ENCODE results near the gene TTC34. TPM values are rescaled to one million over a fixed set of nuclear protein-coding genes. Genes with fewer than 3 reads are reported as not detected.

The TTC34 gene
- total and polyA plus RNA-seq, 9 of the 15 experiments (the other 6 are each of a cell fraction or from before 2014, with no cell fraction given) = 0.03 to 0.38 (median 0.05) TPM; not detected in 2

- TF ChIP-seq HNRNPLL (IDR thresholded peaks at IDR 0.05; ENCODE audit: low read depth, low read length, poor library complexity, severe bottlenecking) = peak; percentile 83
- no peak for TF ChIP-seq SIX5 (IDR thresholded peaks at IDR 0.05; ENCODE audit: borderline replicate concordance in 1 of 2, insufficient read depth in 1 of 2, low read depth in 1 of 2, low read length in 2 of 2)
- TF ChIP-seq JUN (IDR thresholded peaks at IDR 0.05; ENCODE audit: borderline replicate concordance, low read depth, low read length) = peak; percentile 19; the same call in 1 of the 2 replicates
- no peak for TF ChIP-seq JUN (CRISPR knock-in tag; IDR thresholded peaks at IDR 0.05; ENCODE audit: borderline replicate concordance)
- TF ChIP-seq, protein P1, sequence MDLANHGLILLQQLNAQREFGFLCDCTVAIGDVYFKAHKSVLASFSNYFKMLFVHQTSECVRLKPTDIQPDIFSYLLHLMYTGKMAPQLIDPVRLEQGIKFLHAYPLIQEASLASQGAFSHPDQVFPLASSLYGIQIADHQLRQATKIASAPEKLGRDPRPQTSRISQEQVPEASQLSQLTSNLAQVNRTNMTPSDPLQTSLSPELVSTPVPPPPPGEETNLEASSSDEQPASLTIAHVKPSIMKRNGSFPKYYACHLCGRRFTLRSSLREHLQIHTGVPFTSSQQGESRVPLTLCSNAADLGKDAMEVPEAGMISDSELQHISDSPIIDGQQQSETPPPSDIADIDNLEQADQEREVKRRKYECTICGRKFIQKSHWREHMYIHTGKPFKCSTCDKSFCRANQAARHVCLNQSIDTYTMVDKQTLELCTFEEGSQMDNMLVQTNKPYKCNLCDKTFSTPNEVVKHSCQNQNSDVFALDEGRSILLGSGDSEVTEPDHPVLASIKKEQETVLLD (IDR thresholded peaks at IDR 0.05) = no peak
- no peak for TF ChIP-seq SREBF2 (CRISPR knock-in tag; IDR thresholded peaks at IDR 0.05)
- TF ChIP-seq TAF1 (IDR thresholded peaks at IDR 0.05; ENCODE audit: control insufficient read depth, extremely low read depth, insufficient read depth, low read length, severe bottlenecking) = peak; percentile 42
- TF ChIP-seq HOMEZ (CRISPR knock-in tag; IDR thresholded peaks at IDR 0.05) = no peak
- TF ChIP-seq RAD51 (IDR thresholded peaks at IDR 0.05; ENCODE audit: borderline replicate concordance, low read depth) = no peak
- no peak for TF ChIP-seq ZNF41 (CRISPR knock-in tag; conservative IDR thresholded peaks at IDR 0.05)
- peak; percentile 35; the same call in 1 of the 2 replicates for TF ChIP-seq GTF2F1 (IDR thresholded peaks at IDR 0.05; ENCODE audit: low read depth, low read length)
- TF ChIP-seq POLR2AphosphoS5 (IDR thresholded peaks at IDR 0.05; ENCODE audit: control insufficient read depth, insufficient read depth, low read depth, low read length) = peak; percentile 32; the same call in 1 of the 2 replicates
- no peak for TF ChIP-seq TCF3 (CRISPR knock-in tag; IDR thresholded peaks at IDR 0.05)
- TF ChIP-seq HLTF (IDR thresholded peaks at IDR 0.05) = no peak
- no peak for TF ChIP-seq CC2D1A (IDR thresholded peaks at IDR 0.05)
- TF ChIP-seq NR2C2 (CRISPR knock-in tag; IDR thresholded peaks at IDR 0.05) = no peak
- TF ChIP-seq NR2C2 (tag; IDR thresholded peaks at IDR 0.05) = peak; percentile 8; the same call in 1 of the 2 replicates
- no peak for TF ChIP-seq TOE1 (IDR thresholded peaks at IDR 0.05; ENCODE audit: borderline replicate concordance)
- TF ChIP-seq TOE1 (CRISPR knock-in tag; IDR thresholded peaks at IDR 0.05; ENCODE audit: borderline replicate concordance, low read depth) = no peak
- TF ChIP-seq SRSF1 (IDR thresholded peaks at IDR 0.05; ENCODE audit: low read depth, low read length) = no peak
- peak; percentile 82 for TF ChIP-seq VEZF1 (CRISPR knock-in tag; IDR thresholded peaks at IDR 0.05)
- no peak for TF ChIP-seq ZNF263 (CRISPR knock-in tag; IDR thresholded peaks at IDR 0.05; ENCODE audit: borderline replicate concordance)
- TF ChIP-seq NFIC (IDR thresholded peaks at IDR 0.05) = peak; percentile 87
- TF ChIP-seq NR3C1 (CRISPR knock-in tag; IDR thresholded peaks at IDR 0.05) = no peak
Measured at GRCh38 chr1:2586154-2587070, 215.1 kb downstream of the TTC34 start, which contains the start of gene PRXL2B (continued).
